CD1c-positive myeloid dendritic cell (primary cell): Measurements from ENCODE around the gene PNPLA8.
A peak's percentile ranks its signal among the peaks of the same experiment; 100 is the strongest.
"Not testable (repeated sequence)": the region's sequence is repeated elsewhere in the genome, so short reads cannot be mapped to it uniquely, and the experiment has no call there.

ENCODE experiments used
- DNase-seq: peaks from one replicate; pipeline ENCODE4 v3.0.0-alpha.2; 2016; ENCODE audit errors: extremely low spot score

PNPLA8 gene

GRCh38 chr7:108525985-108526767 is at the start of gene PNPLA8:
TSS of gene PNPLA8 (minus strand) at chr7:108526135. CDS start at chr7:108515491, 10,644 bp downstream.
- peak; percentile 100 for DNase-seq

- no peak for DNase-seq
Measured at GRCh38 chr7:108575156-108575555, 49.2 kb upstream of the PNPLA8 start.

GRCh38 chr7:108572480-108572879 is 46.5 kb upstream of the PNPLA8 start:
- DNase-seq = no peak

GRCh38 chr7:108570146-108570755 is 44.3 kb upstream of the PNPLA8 start:
- DNase-seq = peak; percentile 83

- peak; percentile 100 for DNase-seq
Measured at GRCh38 chr7:108569381-108570145, 43.6 kb upstream of the PNPLA8 start, which contains the start of the genes DNAJB9 and THAP5. TSS of gene DNAJB9 (plus strand) at chr7:108569874. CDS start at chr7:108571727, 1,853 bp downstream. TSS of gene THAP5 (minus strand) at chr7:108569706. CDS start at chr7:108569569, 137 bp downstream.

GRCh38 chr7:108568801-108569380 is 43.0 kb upstream of the PNPLA8 start:
- no peak for DNase-seq

GRCh38 chr7:108565987-108566386 is 40.1 kb upstream of the PNPLA8 start:
- DNase-seq = no peak

- no peak for DNase-seq
Measured at GRCh38 chr7:108561047-108561619, 35.2 kb upstream of the PNPLA8 start.

- no peak for DNase-seq
Measured at GRCh38 chr7:108559253-108559652, 33.3 kb upstream of the PNPLA8 start.

- no peak for DNase-seq
Measured at GRCh38 chr7:108557617-108558016, 31.7 kb upstream of the PNPLA8 start.

- DNase-seq = no peak
Measured at GRCh38 chr7:108557191-108557590, 31.3 kb upstream of the PNPLA8 start.

GRCh38 chr7:108556665-108557064 is 30.7 kb upstream of the PNPLA8 start:
- not testable (repeated sequence) for DNase-seq

GRCh38 chr7:108548141-108548896 is 22.4 kb upstream of the PNPLA8 start:
- DNase-seq = not testable (repeated sequence)

GRCh38 chr7:108541478-108541877 is 15.5 kb upstream of the PNPLA8 start:
- no peak for DNase-seq

- DNase-seq = not testable (repeated sequence)
Measured at GRCh38 chr7:108538685-108539084, 12.8 kb upstream of the PNPLA8 start.

- DNase-seq = not testable (repeated sequence)
Measured at GRCh38 chr7:108538236-108538635, 12.3 kb upstream of the PNPLA8 start.

- no peak for DNase-seq
Measured at GRCh38 chr7:108537229-108537628, 11.3 kb upstream of the PNPLA8 start.

- no peak for DNase-seq
Measured at GRCh38 chr7:108535744-108536143, 9.8 kb upstream of the PNPLA8 start.

GRCh38 chr7:108535257-108535656 is 9.3 kb upstream of the PNPLA8 start:
- peak; percentile 61 for DNase-seq

GRCh38 chr7:108533712-108534111 is 7.8 kb upstream of the PNPLA8 start:
- no peak for DNase-seq

- no peak for DNase-seq
Measured at GRCh38 chr7:108529341-108529740, 3.4 kb upstream of the PNPLA8 start.
